KBM-7 (cell line): ENCODE results near the gene SNTA1.

ENCODE experiments used
- DNase-seq: peaks from one replicate; pipeline ENCODE4 v3.0.0-alpha.2; 2015
- in situ Hi-C: fragments of 300-500 bp; cut with MboI; formaldehyde crosslinking; loops from 2 replicates; pipeline ENCODE4 v1.14.3; 2020; ENCODE audit warnings: low sequenced_read_pairs, low pct_unique_long_range_greater_than_20kb, mixed read lengths

The SNTA1 gene

DNA sequence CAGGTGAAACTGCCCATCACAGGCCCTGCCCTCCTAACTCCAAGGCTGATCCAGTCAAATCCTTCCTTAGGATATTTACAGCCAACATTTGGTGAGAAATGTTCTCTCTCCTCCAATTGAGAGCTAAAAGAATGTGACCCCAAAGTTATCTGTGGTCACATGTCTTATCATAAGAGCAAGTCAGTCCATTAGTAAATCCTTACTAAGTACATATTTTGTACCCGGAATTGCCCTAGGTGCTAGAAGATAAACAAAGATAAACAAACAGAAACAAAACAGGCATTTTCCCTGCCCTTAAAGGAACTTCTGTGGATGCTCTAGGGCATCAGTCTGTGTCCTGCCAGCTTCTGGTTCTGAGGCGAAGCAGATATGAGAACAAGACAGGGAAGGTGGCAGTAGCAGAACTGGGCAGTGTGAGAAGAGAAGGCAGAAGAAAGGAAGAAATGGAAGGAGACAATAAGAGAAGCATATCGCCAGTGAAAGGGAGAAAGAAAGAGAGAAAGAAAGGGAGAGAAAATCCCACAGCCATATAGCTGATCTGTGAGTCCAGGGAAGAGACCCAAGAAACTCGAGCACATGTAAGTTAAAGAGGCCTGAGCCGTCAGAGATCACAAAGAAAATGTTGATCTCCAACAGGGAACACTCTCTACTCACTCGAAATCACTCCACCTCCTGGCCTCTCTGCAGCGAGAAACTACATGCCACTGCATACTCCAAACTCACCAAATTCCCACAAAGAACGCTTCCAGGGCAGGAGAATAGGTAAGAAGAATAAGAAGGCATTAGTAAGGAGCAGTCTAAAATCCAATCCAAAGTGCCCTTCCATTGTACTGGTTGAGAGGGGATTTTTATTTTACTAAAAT is 83.9 kb downstream of the SNTA1 start:
- in situ Hi-C loops = no loop called here
- no peak for DNase-seq
